Effector CD4-positive, alpha-beta T cell (primary cell): Measurements from ENCODE around the gene CNBD2.
"Not testable (repeated sequence)": the region's sequence is repeated elsewhere in the genome, so short reads cannot be mapped to it uniquely, and the experiment has no call there.

Experiments used
- DNase-seq: peaks from one replicate; pipeline ENCODE4 v3.0.0-alpha.2; 2020

The CNBD2 gene

DNA sequence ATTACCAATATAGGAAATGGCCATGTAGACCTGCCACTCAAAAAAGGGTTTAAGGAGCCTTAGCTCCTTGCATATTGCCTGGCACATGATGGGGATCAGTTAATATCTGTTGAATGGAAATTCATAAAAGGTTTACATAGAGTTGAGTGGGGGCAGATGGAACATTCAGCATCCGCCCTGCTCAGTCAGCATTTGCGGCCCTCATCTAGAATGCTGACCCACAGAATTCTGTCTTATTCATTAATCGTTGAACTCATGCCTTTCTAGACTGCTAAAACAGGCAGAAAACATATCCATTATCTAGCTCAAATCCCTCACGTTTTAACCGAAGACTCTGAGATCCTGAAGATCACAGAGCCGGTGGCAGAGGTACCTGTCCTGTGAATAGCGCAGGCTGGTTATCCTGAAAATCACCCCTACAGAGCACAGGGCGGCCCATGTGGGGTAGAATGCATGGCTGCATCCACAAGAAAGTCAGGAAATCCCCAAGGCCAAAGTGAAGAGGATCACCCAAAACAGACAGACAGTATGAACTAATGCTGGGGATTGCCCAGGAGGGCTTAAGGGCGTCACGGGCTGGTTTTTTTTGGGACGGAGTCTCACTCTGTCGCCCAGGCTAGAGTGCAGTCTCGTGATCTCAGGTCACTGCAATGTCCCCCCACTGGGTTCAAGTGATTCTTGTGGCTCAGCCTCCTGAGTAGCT, 59.9 kb downstream of the CNBD2 start:
- no peak for DNase-seq

DNA sequence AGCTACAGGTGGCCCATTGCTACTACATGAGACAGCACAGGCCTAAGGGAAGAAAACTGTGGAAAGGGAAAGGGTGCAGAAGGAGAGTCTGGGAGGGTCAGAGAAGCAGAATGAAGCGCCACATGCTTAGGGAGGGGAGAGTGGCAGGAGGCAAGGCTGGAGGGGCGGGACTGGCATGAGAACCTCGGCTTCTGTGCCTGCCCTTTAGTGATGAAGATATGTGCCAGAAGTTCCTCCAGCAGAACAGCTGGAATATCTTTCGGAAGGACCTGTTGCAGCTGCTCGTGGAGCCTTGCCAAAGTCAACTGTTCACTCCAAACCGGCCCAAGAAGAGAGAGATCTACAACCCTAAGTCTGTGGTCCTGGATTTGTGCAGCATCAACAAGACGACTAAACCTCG, 61.8 kb downstream of the CNBD2 start:
- no peak for DNase-seq

DNA sequence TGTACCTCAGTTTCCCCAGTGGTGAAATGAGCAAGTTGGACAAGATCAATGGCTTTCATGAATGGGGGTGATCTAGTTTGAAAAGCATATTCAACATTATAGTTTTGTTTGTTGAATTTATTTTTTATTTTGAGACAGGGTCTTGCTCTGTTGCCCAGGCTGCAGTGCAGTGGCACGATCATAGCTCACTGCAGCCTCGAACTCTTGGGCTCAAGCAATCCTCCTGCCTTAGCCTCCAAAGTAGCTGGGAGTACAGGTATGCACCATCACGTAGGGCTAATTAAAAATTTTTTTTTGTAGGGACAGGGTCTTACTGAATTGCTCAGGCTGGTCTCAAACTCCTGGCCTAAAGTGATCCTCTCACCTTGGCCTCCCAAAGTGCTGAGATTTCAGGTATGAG, 63.4 kb downstream of the CNBD2 start:
- DNase-seq, result no peak

DNA sequence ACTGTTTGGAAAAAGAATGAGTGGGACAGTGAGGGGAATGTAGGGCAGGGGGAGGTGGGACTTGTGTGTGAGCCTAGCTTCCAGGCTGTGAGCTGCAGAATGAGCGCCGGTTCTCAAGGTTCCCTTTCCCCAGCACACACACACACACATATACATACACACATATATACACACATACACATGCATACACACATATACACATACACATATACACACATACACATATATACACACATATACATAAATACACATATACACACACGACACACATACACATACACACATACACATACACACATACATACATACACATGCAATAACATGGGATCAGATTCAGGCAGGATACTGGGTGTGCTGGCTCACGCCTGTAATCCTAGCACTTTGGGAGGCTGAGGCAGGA, 66.5 kb downstream of the CNBD2 start:
- no peak for DNase-seq

DNA sequence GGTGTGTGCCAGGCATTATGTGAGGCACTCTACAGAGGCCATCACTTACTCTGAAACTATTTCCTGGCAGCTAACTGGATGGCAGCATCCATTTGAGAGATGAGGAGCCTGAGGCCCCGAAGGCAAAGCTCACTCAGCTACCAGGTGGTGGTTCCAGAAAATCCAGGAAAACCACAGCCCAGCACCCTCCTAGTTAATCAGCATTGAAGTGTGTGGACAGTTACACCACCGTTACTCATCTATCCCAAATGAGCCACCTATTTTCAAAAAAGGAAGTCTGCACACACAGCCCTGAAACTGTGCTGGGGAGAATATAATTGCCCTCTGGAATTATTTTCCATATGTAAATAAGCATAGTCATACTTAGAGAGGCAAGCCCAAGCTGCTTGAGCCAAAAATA, 67.4 kb downstream of the CNBD2 start:
- DNase-seq, result no peak

DNA sequence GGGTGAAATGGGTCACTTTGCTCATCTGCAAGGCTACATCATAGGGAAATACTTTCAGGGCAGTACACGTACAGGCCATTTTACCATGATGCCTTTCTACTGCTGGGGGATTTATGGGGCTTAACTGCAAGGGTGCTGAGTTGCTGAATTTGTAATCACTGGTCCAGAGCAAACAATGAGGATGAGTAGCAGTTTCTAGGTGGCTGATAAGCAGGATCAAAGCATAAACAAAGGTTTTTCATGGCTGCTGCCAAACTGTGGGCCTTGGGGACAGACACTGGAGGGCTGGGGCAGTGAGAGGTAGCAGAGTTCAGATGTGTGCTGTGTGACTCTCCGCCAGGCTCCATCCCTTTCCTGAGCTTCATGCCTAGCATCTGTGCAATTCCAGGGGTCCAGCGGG, 68.3 kb downstream of the CNBD2 start:
- DNase-seq, result no peak

DNA sequence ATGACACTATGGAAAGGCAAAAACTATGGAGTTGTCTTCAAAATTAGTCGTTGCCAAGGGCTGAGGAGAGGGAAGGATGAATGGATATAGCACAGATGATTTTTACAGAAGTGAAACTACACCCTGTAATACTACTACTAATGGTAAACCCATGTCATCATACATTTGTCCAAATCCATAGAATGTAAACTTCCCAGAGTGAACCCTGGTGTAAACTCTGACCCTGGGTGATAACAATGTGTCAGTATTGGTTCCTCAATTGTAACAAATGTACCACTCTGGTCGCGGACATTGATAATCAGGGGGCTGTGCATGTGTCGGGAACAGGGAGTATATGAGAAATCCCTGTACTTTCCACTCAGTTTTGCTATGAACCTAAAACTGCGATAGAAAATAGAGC, 72.2 kb downstream of the CNBD2 start:
- DNase-seq, result no peak

DNA sequence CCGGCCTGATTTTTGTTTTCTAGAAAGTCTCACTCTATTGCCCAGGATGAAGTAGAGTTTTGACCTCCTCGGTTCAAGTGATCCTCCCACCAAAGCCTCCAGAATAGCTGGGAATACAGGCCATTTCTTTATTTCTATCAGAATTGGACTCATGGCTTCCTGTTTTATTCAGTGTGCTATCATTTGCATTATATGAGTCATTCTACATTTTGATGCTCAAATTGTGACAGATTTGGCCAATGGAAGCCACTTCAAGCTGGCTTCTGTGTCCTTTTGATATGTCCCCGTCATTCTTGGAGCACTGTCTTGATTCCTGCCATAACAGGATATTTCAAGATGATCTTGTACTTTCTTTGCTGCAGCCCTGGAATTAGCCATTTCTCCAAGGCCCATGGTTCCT, 75.1 kb downstream of the CNBD2 start:
- DNase-seq, result no peak

DNA sequence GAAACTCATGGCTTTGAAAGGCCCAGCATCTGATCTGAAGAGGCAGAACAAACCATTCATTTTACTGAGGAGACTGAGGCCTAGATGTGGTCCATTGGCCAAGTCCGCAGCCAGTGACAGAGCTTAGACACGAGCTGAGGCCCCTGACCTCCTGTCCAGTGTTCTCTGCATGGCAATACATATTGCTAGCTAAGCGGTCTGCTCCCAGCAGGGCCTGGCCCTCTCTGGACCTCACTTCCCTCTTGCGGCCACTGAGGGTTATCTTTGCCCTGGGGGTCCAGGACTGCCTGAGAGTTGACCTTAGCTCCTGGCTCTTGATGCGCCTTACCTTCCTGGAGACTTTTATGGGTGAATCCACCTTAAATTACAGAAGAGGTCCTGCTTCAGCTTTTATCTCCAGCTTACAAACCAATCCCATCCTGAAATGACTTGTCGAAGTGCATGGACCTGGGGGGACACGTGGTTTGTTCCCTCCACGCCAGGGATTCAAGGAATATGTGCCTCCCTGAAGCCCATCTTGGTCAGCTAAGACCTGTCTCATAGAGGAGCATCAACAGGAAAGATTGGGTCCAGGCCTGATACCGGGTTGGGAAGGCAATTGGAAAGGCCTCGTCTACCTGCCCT, 75.6 kb downstream of the CNBD2 start:
- no peak for DNase-seq

DNA sequence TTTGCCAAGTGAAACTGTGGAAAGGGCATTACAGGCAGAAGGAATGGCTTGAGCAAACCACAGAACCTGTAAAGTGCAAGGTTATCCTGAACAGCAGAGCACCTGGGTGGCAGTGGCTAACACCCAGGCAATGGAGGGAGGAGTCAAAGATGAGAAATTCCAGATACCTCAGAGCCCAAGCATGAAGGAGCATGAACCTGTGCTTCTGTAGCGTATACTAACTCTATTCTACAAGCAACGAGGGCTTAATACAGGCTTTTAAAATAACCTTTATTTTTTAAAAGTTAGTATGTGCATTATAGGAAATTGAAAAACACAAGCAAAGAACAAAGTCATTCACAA, 77.0 kb downstream of the CNBD2 start:
- no peak for DNase-seq

DNA sequence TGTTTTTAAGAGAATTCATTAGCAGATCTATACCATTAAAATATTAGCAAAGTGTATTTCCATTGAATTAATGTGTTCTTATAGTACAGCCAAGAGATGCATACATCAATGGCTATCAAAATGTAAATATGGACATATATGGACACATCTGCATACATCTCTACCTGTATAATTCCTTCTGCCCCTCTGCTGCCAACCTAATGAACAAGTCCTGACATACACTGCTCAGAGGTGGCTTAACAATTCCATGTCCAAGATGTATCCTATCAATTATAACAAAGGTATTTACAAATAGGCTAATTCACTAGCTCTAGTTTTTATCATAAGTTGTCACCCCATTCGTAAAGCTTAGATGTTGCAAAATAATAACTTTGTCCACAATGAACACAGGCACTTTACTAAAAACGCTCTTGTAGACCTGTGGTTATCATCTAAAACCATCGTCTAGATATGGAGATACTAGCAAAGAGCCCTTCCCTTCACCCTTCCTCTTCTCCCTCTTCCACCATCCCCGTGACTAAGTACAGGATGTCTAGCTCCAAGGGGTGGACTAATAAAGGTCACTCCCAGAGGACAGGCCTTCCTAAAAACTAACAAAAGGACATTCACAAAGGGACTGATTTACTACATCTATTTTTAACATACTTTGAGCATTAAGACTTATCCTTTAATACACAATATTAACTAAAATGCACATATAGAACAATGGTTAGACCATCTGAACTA, 77.8 kb downstream of the CNBD2 start:
- not testable (repeated sequence) for DNase-seq

DNA sequence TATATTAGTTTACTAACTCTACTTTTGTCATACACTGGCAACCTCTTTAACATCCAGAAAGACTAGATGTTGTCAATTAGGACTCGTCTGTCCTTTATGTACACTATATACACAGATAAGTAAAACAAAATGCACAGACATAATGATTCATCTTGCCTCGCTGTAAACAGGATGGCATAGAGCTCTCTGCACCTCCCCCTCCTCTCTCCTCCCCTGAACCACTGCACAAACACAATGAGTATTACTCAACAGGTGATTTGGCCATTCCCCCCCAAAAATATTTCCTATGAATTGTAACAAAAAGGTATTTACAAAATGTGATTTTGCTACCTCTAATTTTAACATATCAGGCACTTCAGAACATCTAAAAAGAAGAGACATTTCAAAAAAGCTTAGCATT, 81.0 kb downstream of the CNBD2 start:
- not testable (repeated sequence) for DNase-seq

DNA sequence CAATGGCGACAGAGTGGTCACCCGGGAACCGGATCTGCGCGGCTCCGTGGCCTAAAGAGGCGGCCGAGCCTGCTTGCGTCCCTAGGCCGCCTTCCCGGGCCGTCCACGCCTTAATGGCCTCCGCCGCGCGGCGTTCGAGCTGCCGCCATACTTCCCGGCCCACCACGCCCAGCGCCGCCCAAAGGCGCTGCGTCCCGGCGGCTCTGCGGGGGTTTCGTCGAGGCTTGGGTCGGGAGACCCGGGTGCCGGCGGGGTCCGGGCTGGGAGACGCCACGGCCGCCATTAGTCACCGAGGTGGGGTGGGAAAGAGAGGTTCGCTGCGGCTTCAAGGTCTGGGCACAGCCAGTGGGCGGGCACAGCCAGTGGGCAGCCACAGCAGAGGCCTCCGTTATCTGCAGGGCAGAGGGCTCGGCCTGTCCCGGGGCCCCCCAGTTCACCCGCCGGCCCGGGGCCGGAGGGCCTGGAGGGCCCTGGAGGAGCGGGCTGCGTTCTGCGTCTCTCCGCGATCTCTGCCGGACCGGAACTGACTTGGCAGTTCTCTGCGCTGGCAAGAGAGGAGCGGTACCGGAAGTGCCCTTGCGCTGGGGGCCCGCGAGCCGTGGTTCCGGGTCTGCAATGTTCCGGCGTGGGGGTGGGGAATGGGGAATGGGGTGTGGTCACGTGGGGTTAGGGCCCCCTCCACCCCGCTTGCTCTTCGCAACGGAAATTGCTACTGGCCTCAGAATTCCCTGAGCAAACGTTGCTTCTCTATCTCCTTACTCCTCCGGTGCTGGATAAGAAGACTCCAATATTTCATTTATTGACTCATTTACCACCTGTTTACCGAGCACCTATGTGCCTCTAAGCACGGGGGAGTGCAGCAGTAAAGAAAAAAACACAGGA, 82.3 kb downstream of the CNBD2 start:
- peak; percentile 75 for DNase-seq

DNA sequence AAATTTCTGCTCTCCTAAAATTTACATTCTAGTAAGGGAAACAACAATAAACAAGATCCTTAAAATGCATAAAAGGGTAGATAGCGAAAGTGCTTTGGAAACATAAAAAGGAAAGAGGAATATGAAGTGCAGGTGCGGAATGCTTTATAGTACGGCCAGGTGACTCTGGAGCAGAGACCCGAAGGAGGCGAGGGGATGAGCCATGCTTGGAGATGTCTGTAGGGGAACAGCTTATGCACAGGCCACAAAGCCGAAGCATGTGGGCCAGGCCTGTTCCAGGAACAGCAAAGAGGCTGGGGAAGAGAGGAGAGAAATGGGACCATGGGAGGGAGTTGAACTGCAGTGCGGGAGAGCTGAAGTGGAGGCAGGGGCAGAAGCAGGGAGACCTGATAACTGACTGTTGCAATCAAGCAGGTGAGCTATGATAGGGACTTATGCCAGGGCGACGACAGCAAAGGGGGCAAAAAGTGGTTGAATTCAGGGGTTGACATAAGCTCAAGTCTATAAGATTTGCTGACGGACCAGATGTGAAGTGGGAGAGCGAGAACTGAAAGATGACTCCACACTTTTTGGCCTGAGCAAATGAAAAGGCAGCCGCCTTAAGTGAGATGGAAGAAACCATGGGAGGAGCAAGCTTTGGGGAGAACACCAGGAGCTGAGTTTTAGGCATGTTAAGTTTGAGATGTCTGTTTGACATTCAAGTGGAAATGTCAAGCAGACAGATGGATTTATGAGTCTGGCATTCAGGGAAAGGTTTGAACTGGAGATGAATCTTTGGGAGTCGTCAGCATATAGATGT, 83.1 kb downstream of the CNBD2 start:
- no peak for DNase-seq

DNA sequence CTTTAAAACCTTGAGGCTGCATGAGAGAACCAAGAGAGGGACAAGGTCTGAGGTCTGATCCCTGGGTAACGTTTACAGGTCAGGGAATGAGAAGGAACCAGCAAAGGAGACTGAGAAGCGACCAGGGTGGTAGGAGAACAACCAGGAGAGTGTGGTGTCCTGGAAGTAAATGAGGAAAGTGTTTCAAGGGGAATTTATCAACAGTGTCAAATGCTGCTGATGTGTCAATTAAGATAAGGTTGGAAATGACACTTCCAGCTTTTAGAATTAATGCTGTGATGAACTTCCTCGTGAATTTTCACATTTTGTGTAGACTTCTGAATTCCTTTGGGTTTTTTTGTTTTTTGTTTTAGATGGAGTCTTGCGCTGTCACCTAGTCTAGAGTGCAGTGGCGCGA, 83.7 kb downstream of the CNBD2 start:
- DNase-seq, result no peak

DNA sequence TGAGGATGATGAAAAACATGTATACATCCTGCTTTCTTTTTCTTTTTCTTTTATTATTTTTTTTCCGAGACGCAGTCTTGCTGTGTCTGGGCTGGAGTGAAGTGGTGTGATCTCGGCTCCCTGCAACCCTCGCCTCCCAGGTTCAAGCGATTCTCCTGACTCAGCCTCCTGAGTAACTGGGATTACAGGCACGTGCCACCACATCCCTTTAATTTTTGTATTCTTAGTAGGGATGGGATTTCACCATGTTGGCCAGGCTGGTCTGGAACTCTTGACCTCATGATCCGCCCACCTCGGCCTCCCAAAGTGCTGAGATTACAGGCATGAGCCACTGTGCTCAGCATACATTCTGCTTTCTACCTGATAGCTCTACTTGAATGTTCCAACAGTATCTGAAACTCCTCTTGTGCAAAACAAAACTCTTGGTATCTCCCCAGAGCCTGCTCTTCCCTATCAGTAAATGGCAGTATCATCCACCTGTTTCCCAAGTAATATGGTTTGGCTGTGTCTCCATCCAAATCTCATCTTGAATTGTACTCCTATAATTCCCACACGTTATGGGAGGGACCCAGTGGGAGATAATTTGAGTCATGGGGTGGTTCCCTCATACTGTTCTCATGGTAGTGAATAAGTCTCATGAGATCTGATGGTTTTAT, 85.6 kb downstream of the CNBD2 start:
- not testable (repeated sequence) for DNase-seq

DNA sequence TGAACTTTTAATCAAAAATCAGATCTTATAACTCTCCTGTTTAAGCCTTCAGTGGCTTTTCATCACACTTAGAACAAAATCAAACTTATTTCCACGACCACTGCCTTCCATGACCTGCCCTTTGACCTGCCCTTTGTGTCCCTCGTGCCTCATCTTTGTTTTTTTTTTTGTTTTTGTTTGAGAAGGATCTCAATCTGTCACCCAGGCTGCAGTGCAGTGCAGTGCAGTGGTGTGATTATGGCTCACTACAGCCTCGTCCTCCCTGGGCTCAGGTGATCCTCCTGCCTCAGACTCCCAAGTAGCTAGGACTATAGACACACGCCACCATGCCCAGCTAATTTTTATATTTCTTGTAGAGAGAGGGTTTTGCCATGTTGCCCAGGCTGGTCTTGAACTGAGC, 86.8 kb downstream of the CNBD2 start:
- DNase-seq, result no peak

DNA sequence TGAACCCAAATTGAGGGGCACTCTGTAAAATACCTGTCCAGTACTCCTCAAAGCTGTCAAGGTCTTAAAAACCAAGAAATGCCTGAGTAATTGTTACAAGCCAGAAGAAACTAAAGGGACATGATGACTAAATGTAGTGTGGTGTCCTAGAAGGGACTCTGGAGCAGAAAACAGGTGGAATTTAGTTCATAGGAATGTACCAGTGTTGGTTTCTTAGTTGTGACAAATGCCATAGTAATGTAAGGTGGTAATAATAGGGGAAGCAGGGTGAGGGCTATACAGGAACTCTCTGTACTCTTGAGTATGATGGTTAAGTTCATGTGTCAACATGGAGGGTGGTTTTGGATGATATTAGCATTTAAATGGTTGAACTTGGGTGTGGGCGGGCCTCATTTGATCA, 92.3 kb downstream of the CNBD2 start:
- no peak for DNase-seq

DNA sequence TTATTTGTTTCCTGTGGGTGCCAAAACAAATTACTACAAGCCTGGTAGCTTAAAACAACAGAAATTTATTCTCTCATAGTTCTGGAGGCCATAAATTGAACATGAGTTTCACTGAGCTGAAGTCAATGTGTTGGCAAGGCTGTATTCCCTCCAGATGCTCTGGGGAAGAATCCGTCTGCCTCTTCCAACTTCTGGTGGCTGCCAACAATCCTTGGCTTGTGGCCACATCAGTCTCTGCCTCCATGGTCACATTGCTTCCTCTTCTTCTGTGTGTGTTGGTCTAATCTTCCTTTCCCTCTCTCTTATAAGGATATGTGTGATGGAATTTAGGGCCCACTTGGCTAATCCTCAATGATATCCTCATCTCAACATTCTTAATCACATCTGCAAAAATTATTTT, 93.4 kb downstream of the CNBD2 start:
- DNase-seq, result no peak

DNA sequence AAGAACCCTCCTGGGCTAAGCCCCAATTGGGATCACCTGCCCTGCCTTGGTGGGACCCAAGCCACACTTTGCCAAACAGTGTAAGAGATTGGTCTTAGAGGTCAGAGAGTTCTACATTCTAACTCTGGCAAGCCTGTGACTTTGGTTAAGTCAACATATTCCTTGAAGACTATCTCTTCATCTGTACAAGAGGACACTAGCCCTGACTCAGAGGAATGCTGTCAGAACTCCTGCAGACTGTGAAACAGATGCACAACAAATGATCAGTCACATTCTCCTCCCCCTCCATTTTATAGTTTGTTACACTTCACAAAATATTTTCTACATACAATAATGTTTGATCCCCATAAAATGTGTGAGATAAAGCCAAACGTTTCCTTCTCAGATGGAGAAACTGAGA, 94.4 kb downstream of the CNBD2 start:
- DNase-seq, result no peak

DNA sequence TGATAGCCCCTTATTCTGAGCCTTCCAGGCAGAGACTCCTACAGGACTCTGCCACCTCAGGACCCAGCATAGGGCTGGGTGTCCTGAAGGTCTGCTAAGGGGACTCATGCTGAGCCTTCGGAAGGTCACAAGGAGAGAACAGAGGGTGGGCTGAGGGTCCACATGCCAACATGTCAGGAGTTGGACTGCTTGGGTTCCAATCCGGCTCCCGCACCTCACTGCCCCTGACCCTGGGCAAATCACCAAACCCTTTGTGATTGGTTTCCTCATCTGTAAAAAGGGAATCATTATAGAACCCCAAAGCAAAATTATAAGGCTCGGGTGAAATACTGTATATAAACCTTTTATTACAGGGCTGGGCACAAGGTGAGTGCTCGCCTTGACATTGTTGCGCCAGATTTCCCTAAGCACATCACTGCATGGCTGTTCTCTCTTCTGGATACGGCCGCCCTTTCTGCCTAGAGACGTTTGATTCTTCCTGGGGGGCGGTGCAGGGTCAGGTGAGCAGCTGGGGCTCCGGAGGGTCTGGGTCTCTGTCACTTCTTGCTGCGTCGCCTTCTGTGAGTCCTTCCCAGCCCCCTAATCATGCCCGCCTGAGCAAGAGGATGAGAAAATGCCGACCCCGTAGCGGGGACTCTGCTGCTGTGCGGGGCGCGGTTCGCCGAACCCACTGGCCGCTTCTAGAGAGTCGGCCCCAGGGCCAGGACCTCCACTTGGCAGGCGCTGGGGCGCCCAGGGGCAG, 95.7 kb downstream of the CNBD2 start:
- no peak for DNase-seq
